Peyer's patch (tissue), 4 donors: Measurements from ENCODE around the gene CD300LG.

ENCODE experiments used
- CTCF ChIP-seq, 6 experiments: fragments of 450-650 bp in 4 of 6; fragments of 200-600 bp in 2 of 6; sonication (generic) in 1 of 6; IDR thresholded peaks; one replicate each; pipeline ENCODE4 v1.5.1; 2017 to 2019; ENCODE audit warnings: antibody characterized with exemption in 6 of 6, mild to moderate bottlenecking in 3 of 6, moderate library complexity in 1 of 6
- POLR2A ChIP-seq, 2 donors: fragments of 450-650 bp; IDR thresholded peaks; one replicate each; pipeline ENCODE4 v1.5.1; 2017; ENCODE audit warnings: antibody characterized with exemption in 2 of 2, mild to moderate bottlenecking in 2 of 2, moderate library complexity in 2 of 2

- TF ChIP-seq CTCF (IDR thresholded peaks at IDR 0.05) = no peak
- no peak for TF ChIP-seq POLR2A (IDR thresholded peaks at IDR 0.05)
Measured at GRCh38 chr17:43881758-43882505, 35.0 kb downstream of the CD300LG start.
